Mesenchymal stem cell (in vitro differentiated cells and primary cell): ENCODE measurements around the gene GCH1.
"Not testable (repeated sequence)": the region's sequence is repeated elsewhere in the genome, so short reads cannot be mapped to it uniquely, and the experiment has no call there.

ENCODE experiments used
- DNase-seq: peaks from one replicate; pipeline ENCODE4 v3.0.0-alpha.2; 2013
- H2AFZ ChIP-seq: one replicate; pipeline ENCODE4 v1.6.1; 2013; ENCODE audit warnings: low read depth, mild to moderate bottlenecking, control low read depth, inconsistent platforms, low read length, moderate library complexity
- H2AK5ac ChIP-seq: 2 replicates; pipeline ENCODE4 v1.6.1; 2013; ENCODE audit warnings: low read length, moderate library complexity, mild to moderate bottlenecking, inconsistent platforms; ENCODE audit not compliant: severe bottlenecking
- H2BK120ac ChIP-seq: one replicate; pipeline ENCODE4 v1.6.1; 2013; ENCODE audit warnings: low read depth, mild to moderate bottlenecking, inconsistent platforms, low read length, moderate library complexity
- H2BK12ac ChIP-seq, 2 experiments: one replicate each; pipeline ENCODE4 v1.6.1; 2013; ENCODE audit warnings: inconsistent platforms in 2 of 2, low read length in 2 of 2, mild to moderate bottlenecking in 2 of 2, moderate library complexity in 2 of 2, control low read depth in 1 of 2
- H2BK15ac ChIP-seq: one replicate; pipeline ENCODE4 v1.6.1; 2013; ENCODE audit warnings: mild to moderate bottlenecking, low read depth, inconsistent platforms; ENCODE audit not compliant: poor library complexity, severe bottlenecking
- H2BK5ac ChIP-seq: 2 replicates; pipeline ENCODE4 v1.6.1; 2013; ENCODE audit warnings: low read depth, mild to moderate bottlenecking, low read length, control low read depth, inconsistent platforms; ENCODE audit not compliant: poor library complexity, severe bottlenecking
- H3K14ac ChIP-seq, 2 experiments: one replicate each; pipeline ENCODE4 v1.6.1; 2013; ENCODE audit warnings: inconsistent platforms in 2 of 2, low read length in 2 of 2, control low read depth in 1 of 2, mild to moderate bottlenecking in 1 of 2, moderate library complexity in 1 of 2
- H3K18ac ChIP-seq, 2 experiments: one replicate each; pipeline ENCODE4 v1.6.1; 2013; ENCODE audit warnings: inconsistent platforms in 2 of 2, low read length in 2 of 2, control low read depth in 1 of 2, low read depth in 1 of 2, mild to moderate bottlenecking in 1 of 2
- H3K23ac ChIP-seq, 2 experiments: one replicate each; pipeline ENCODE4 v1.6.1; 2013; ENCODE audit warnings: inconsistent platforms in 2 of 2, low read length in 2 of 2, mild to moderate bottlenecking in 2 of 2, moderate library complexity in 2 of 2, control low read depth in 1 of 2
- H3K27ac ChIP-seq: 2 replicates; pipeline ENCODE4 v1.5.1; 2013; ENCODE audit warnings: mild to moderate bottlenecking, moderate library complexity, low read length, control low read depth, inconsistent platforms; ENCODE audit not compliant: poor library complexity, severe bottlenecking
- H3K27me3 ChIP-seq, 2 experiments: 2 replicates each; pipeline versions ENCODE4 v1.6.1 to v1.7.0; 2013; ENCODE audit warnings: low read length in 2 of 2, mild to moderate bottlenecking in 2 of 2, moderate library complexity in 2 of 2, control low read depth in 1 of 2, inconsistent platforms in 1 of 2; ENCODE audit not compliant: control insufficient read depth in 1 of 2, insufficient read depth in 1 of 2
- H3K36me3 ChIP-seq, 2 experiments: 2 replicates each; pipeline versions ENCODE4 v1.6.1 to v1.7.0; 2013; ENCODE audit warnings: low read length in 2 of 2, control low read depth in 1 of 2, inconsistent platforms in 1 of 2, low read depth in 1 of 2, mild to moderate bottlenecking in 1 of 2; ENCODE audit not compliant: insufficient read depth in 2 of 2, control insufficient read depth in 1 of 2
- H3K4ac ChIP-seq, 2 experiments: one replicate each; pipeline ENCODE4 v1.6.1; 2013; ENCODE audit warnings: inconsistent platforms in 2 of 2, low read length in 2 of 2, mild to moderate bottlenecking in 2 of 2, moderate library complexity in 2 of 2, control low read depth in 1 of 2, low read depth in 1 of 2
- H3K4me1 ChIP-seq: 2 replicates; pipeline ENCODE4 v1.6.1; 2013; ENCODE audit warnings: low read depth, low read length, control low read depth; ENCODE audit not compliant: control insufficient read depth, insufficient read depth
- H3K4me2 ChIP-seq: 2 replicates; pipeline ENCODE4 v1.6.1; 2013; ENCODE audit warnings: low read length, mild to moderate bottlenecking, inconsistent platforms; ENCODE audit not compliant: poor library complexity, severe bottlenecking
- H3K4me3 ChIP-seq, 2 experiments: 2 replicates each; pipeline versions ENCODE4 v1.5.1 to v1.7.0; 2013; ENCODE audit warnings: low read length in 2 of 2, mild to moderate bottlenecking in 2 of 2, control low read depth in 1 of 2, low read depth in 1 of 2; ENCODE audit not compliant: insufficient read depth in 1 of 2
- H3K79me1 ChIP-seq: replicated peaks from 2 replicates; pipeline ENCODE4 v1.6.1; 2013; ENCODE audit warnings: mild to moderate bottlenecking, control low read depth, low read length, inconsistent platforms; ENCODE audit not compliant: poor library complexity, severe bottlenecking
- H3K9ac ChIP-seq: 2 replicates; pipeline ENCODE4 v1.7.0; 2013; ENCODE audit warnings: mild to moderate bottlenecking, low read length, moderate library complexity
- H3K9me3 ChIP-seq: 2 replicates; pipeline ENCODE4 v1.7.0; 2013; ENCODE audit warnings: mild to moderate bottlenecking, low read length; ENCODE audit not compliant: control insufficient read depth
- H4K8ac ChIP-seq: one replicate; pipeline ENCODE4 v1.6.1; 2013; ENCODE audit warnings: inconsistent platforms, mild to moderate bottlenecking, low read length, moderate library complexity
- H4K91ac ChIP-seq: one replicate; pipeline ENCODE4 v1.6.1; 2013; ENCODE audit warnings: mild to moderate bottlenecking, low read length, inconsistent platforms
- WGBS: methylation state at CpG from one replicate; pipeline ENCODE4 v1.1.7; 2013; ENCODE audit warnings: mixed read lengths; 5-methylcytosine and 5-hydroxymethylcytosine counted together

Gene GCH1

GRCh38 chr14:54870154-54871090 is 32.2 kb downstream of the GCH1 start:
- not testable (repeated sequence) for H4K91ac ChIP-seq, H3K23ac ChIP-seq, H2BK120ac ChIP-seq, H3K36me3 ChIP-seq, H3K79me1 ChIP-seq, H2BK5ac ChIP-seq, H3K9me3 ChIP-seq, H3K4me1 ChIP-seq, H3K27ac ChIP-seq, H3K27me3 ChIP-seq, H3K4ac ChIP-seq, H2AK5ac ChIP-seq, H2BK15ac ChIP-seq
- Histone ChIP-seq H2AFZ (peak overlapping the region; percentile 82), H3K18ac (peak overlapping the region in 1 of 2 experiments; percentile 76), H4K8ac (peak overlapping the region; percentile 67), H3K4me3 (peak overlapping the region; percentile 57 to 74), H3K4me2 (peak overlapping the region; percentile 73), H3K9ac (peak overlapping the region; percentile 62), H2BK12ac (peak overlapping the region in 1 of 2 experiments; percentile 52), H3K14ac (peak overlapping the region in 1 of 2 experiments; percentile 82)
- WGBS = 28% methylated on average over 25 of the region's 27 CpGs
- peak; percentile 33 for DNase-seq

DNA sequence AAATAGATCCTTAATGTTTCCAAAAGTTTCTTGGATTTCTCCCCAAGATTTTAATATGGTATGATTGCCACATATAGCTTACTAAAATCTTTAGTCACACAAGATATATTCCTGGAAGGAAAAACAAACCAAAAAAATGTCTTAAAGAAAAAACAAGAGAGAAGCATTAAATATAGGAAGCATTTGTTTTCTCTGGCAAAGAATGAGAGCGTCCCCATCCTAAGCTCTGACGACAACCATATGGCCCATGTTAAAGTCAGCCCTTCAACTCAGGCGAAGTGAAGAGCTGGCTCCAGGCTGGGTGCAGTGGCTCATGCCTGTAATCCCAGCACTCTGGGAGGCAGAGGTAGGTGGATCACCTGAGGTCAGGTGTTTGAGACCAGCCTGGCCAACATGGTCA is 35.6 kb downstream of the GCH1 start:
- Histone ChIP-seq H3K4me1 (no peaks in the 10 kb centered on the region), H3K4me2 (no peak overlapping the region), H3K18ac (no peak overlapping the region), H2AK5ac (no peak overlapping the region), H3K9ac (no peak overlapping the region), H3K27ac (no peak overlapping the region), H4K8ac (no peak overlapping the region), H3K23ac (no peak overlapping the region), H3K4me3 (no peak overlapping the region), H2BK120ac (no peak overlapping the region), H2BK15ac (no peak overlapping the region), H3K27me3 (no peaks in the 10 kb centered on the region), H3K4ac (no peak overlapping the region), H2BK12ac (no peak overlapping the region), H4K91ac (no peak overlapping the region), H2AFZ (no peak overlapping the region), H2BK5ac (no peak overlapping the region), H3K79me1 (no peaks in the 10 kb centered on the region), H3K9me3 (no peaks in the 10 kb centered on the region), H3K36me3 (no peaks in the 10 kb centered on the region), H3K14ac (no peak overlapping the region)
- WGBS = 59% methylated on average over 3 of the region's 3 CpGs
- DNase-seq = peak; percentile 20

DNA sequence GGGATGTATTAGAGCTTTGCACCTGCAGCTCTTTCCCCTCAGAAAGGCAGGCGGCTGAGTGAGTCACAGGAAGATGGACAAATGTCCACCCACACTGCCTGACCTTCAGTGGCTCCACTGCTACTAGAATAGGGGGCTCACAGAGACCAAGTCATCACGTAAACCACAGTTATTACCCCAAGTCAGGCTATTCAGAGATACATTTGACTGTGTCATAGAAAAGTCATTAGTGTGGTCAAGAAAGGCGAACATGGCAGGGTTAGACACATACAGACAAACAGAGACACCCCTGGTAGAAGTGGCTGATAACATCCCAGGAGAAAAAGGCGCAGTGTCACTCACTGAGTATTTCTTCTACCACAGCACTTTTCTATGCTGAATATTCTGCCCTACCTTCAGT is 36.0 kb downstream of the GCH1 start:
- no peak overlapping the region for H2BK120ac ChIP-seq
- no peak overlapping the region for H2AK5ac ChIP-seq
- H4K91ac ChIP-seq = no peak overlapping the region
- H4K8ac ChIP-seq = no peak overlapping the region
- H3K4me2 ChIP-seq = no peak overlapping the region
- H3K14ac ChIP-seq = no peak overlapping the region
- no peaks in the 10 kb centered on the region for H3K4me1 ChIP-seq
- no peak overlapping the region for H2AFZ ChIP-seq
- no peak overlapping the region for H2BK12ac ChIP-seq
- WGBS = 47% methylated on average over 3 of the region's 4 CpGs
- H3K9ac ChIP-seq = no peak overlapping the region
- H3K27me3 ChIP-seq = no peaks in the 10 kb centered on the region
- no peak overlapping the region for H3K27ac ChIP-seq
- no peaks in the 10 kb centered on the region for H3K36me3 ChIP-seq
- no peak overlapping the region for H3K18ac ChIP-seq
- no peaks in the 10 kb centered on the region for H3K79me1 ChIP-seq
- no peak overlapping the region for H3K4ac ChIP-seq
- H2BK15ac ChIP-seq = no peak overlapping the region
- H3K9me3 ChIP-seq = no peaks in the 10 kb centered on the region
- H2BK5ac ChIP-seq = no peak overlapping the region
- H3K23ac ChIP-seq = no peak overlapping the region
- peak; percentile 41 for DNase-seq
- H3K4me3 ChIP-seq = no peak overlapping the region

DNA sequence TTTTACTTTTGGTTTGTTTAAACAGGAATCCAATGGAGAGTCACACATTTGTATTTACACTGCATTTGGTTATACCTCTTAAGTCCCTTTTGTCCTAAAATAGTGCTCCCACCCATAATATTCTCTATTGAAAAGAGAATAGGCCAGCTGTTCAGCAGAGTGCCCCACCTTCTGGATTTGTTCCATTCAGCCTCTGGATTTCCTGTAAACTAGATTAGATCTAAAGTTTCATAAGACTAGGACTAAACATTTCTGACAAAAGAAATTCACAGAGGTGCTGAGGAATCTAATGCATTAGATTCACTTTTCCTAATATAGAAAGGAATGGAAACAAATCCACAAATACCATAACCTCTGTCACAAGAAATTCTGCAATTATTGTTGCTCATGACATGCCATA is 38.1 kb downstream of the GCH1 start:
- no peak overlapping the region for H2AK5ac ChIP-seq
- H3K4me3 ChIP-seq = no peak overlapping the region
- no peak overlapping the region for H2BK12ac ChIP-seq
- no peak overlapping the region for H3K27ac ChIP-seq
- no peak overlapping the region for H3K14ac ChIP-seq
- no peak overlapping the region for H3K4me2 ChIP-seq
- H3K27me3 ChIP-seq = no peaks in the 10 kb centered on the region
- H3K18ac ChIP-seq = no peak overlapping the region
- H3K9me3 ChIP-seq = no peaks in the 10 kb centered on the region
- H3K9ac ChIP-seq = no peak overlapping the region
- no peaks in the 10 kb centered on the region for H3K79me1 ChIP-seq
- H4K8ac ChIP-seq = no peak overlapping the region
- H3K36me3 ChIP-seq = no peaks in the 10 kb centered on the region
- H4K91ac ChIP-seq = no peak overlapping the region
- H2AFZ ChIP-seq = no peak overlapping the region
- H2BK5ac ChIP-seq = no peak overlapping the region
- H2BK120ac ChIP-seq = no peak overlapping the region
- H3K4ac ChIP-seq = no peak overlapping the region
- no peak for DNase-seq
- no peaks in the 10 kb centered on the region for H3K4me1 ChIP-seq
- H3K23ac ChIP-seq = no peak overlapping the region
- H2BK15ac ChIP-seq = no peak overlapping the region
